ENCODE measurements around the gene DNAH2. TPM values are rescaled to one million over a fixed set of nuclear protein-coding genes. Genes with fewer than 3 reads are reported as not detected.

The DNAH2 gene
- total and polyA plus RNA-seq, 9 of the 15 experiments (the other 6 are each of a cell fraction or from before 2014, with no cell fraction given): 0.03 TPM; not detected in 8

GRCh38 chr17:7857713-7858521 is 140.4 kb downstream of the DNAH2 start, which contains the start of gene CYB5D1 (continued):
- TF ChIP-seq MEF2A (IDR thresholded peaks at IDR 0.05; ENCODE audit: control insufficient read depth, low read depth, low read length) (no peak), HCFC1 (IDR thresholded peaks at IDR 0.05; ENCODE audit: low read depth, low read length) (peak; percentile 84), FOXP1 (CRISPR knock-in tag; IDR thresholded peaks at IDR 0.05) (no peak), TEAD1 (CRISPR knock-in tag; IDR thresholded peaks at IDR 0.05) (no peak), HOXB6 (CRISPR knock-in tag; IDR thresholded peaks at IDR 0.05; ENCODE audit: borderline replicate concordance) (no peak), SMARCA4 (IDR thresholded peaks at IDR 0.05) (no peak), SNAPC5 (CRISPR knock-in tag; IDR thresholded peaks at IDR 0.05) (no peak), MBD1 (CRISPR knock-in tag; IDR thresholded peaks at IDR 0.05) (no peak), ZNF586 (CRISPR knock-in tag; conservative IDR thresholded peaks at IDR 0.05) (no peak), ZNF277 (CRISPR knock-in tag; IDR thresholded peaks at IDR 0.05; ENCODE audit: borderline replicate concordance) (no peak), GTF2B (IDR thresholded peaks at IDR 0.05; ENCODE audit: extremely low read depth, insufficient read length) (no peak), FOSL1 (tag; conservative IDR thresholded peaks at IDR 0.05) (no peak), KDM1A (IDR thresholded peaks at IDR 0.05) (no peak), TAF7 (tag; IDR thresholded peaks at IDR 0.05) (no peak), ZSCAN32 (CRISPR knock-in tag; IDR thresholded peaks at IDR 0.05) (no peak), C11orf30 (IDR thresholded peaks at IDR 0.05; ENCODE audit: low read depth) (peak; percentile 25; the same call in 1 of the 2 replicates), HNRNPK (IDR thresholded peaks at IDR 0.05; ENCODE audit: low read depth, low read length, poor library complexity, severe bottlenecking) (no peak), NCOA6 (IDR thresholded peaks at IDR 0.05) (no peak), MYNN (IDR thresholded peaks at IDR 0.05) (peak; percentile 44; the same call in 1 of the 2 replicates), MYNN (CRISPR knock-in tag; IDR thresholded peaks at IDR 0.05) (no peak), ZBTB9 (CRISPR knock-in tag; IDR thresholded peaks at IDR 0.05) (no peak), ZNF23 (CRISPR knock-in tag; IDR thresholded peaks at IDR 0.05) (no peak), ZNF668 (CRISPR knock-in tag; IDR thresholded peaks at IDR 0.05) (no peak), SAP30 (IDR thresholded peaks at IDR 0.05; ENCODE audit: borderline replicate concordance, insufficient read depth, low read depth, low read length, poor library complexity, severe bottlenecking) (peak; percentile 93), ZNF217 (CRISPR knock-in tag; IDR thresholded peaks at IDR 0.05) (no peak)

All from K562 (cell line).